Activated CD4-positive, alpha-beta T cell treated with anti-CD3 and anti-CD28 coated beads for 4 hours (primary cell): ENCODE data around the gene ZEB2.

Source experiments
- DNase-seq, 2 donors: peaks; one replicate each; pipeline ENCODE4 v3.0.0-alpha.2; 2020

The ZEB2 gene

DNA sequence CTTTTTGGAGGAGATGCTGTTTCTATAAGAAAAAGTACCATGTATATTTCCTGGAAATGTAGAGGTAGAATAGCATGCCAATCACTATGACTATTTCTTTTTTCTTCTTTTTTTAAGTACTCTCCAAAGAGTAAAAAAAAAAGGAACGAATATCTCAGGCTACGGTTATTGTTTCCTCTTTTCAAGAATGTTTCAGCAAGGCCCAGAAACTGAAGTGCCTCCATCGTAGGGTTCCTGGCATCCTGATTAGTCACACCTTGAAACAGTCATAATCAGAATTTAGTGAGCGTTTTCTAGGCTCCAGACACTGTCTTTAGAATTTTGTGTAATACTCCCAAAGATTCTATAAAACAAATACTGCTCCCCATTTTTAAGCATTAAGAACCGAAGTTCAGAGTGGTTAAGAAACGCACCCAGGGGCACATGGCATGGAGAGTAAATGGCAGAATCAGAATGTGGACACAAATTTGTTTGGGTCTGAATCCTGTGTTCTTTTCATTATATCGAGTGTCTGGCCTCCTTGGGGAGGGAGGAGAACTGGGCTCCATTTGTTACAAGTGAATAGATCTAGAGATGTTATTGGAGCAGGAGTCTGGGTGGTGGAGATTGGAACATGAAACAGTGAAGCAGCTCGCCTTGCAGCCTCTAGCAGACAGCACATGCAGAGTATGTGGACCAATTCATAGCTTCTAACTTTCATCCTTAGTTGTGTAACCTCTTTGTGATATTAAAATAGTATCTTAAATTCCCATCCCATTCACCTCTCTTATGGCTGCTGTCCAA lies 26.7 kb downstream of the ZEB2 start:
- DNase-seq: no peak

DNA sequence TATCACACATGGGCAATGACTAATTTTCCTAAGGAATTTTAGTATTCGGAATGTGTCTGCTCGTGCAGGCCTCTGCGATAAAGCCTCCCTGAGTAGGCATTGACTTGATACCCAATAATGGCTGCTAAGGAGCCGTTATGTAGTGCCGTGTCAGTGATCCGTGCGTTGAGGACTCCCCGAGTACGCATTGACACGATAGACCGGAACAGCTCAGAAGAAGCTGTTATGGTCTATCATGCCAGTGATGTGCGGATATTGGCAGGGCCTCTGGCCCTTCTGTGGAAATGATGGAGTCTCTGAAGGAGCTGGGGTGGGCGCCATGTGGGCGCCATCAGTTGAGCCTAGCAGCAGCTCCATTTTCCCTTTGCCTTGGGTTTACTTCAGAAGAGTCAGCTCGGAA lies 29.1 kb downstream of the ZEB2 start:
- no peak for DNase-seq

DNA sequence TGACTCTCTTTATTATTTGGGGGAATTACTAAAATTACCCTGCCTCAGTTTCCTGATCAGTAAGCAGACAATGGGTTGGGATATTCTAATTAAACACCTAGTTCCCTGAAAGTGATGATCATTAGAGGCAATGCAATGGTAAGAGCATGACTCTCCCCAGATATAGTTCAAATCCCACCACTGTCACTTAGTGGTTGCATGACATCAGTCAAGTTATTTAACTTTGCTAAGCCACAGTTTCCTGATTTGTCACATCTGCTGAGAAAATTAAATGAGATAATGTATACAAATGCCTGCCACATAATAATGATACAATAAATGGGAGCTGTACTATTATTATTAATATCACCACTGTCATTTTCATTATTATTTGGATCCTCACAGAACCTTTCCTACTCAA lies 29.9 kb downstream of the ZEB2 start:
- no peak for DNase-seq

DNA sequence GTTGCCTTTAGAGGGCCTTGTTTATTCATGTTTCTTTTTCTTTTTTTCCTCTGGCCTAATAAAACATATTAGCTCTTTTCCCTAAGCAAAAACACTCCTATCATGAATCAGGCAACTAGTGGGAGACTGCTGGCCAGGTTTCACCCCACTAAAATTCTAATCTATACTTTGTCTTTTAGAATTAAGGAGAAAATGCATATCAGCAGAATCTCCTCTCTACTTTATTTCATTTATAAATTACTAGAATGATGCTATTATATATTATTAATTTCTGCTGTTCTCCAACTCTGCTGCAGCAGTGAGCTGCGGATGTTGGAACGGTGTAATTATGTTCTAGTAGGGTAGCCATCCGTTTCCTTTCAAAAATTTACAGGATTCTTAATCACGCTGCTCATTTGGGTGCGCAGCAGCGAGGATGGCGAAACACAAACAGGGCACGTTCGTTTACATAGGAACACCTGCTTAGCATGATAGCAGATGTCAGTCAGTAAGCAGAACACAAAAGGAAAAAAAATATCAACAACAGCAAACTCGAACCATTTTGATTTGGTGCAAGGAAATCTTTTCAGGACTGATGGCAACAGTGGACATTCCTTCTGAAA lies 30.5 kb downstream of the ZEB2 start:
- DNase-seq: no peak

DNA sequence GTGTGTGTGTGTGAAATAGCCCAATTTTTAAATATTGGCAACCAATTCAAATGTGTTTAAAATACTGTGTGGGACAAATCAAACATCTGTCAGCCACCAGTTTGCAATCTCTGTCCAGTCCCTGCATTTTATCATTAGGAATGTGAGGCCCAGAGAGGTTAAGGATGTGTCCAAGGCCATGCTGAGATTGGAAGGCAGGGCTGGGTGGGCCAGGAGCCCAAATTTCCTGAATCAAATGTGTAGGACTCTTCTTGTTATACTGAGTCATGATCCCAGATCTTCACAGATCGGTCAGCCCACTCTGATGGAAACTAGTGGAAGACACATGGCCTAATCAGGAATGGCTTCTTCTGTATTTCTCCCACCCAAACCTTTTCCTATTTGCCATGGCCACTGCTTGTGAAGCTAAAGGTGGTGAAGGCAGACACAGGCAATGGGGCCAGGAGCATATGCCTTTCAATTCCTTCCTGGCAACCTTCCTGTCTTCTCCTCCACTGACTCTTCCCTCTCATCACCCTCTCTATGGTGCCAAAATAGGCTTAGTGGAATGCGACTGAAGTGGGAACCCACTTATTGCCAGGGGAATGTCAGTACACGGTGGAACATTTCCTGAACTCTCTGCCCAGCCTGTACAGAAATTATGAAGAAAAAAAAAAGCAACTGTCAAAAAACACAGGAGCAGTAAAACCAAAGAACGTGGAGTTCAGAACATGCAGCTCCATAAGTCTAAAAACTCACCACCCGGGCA lies 35.5 kb downstream of the ZEB2 start:
- no peak for DNase-seq

DNA sequence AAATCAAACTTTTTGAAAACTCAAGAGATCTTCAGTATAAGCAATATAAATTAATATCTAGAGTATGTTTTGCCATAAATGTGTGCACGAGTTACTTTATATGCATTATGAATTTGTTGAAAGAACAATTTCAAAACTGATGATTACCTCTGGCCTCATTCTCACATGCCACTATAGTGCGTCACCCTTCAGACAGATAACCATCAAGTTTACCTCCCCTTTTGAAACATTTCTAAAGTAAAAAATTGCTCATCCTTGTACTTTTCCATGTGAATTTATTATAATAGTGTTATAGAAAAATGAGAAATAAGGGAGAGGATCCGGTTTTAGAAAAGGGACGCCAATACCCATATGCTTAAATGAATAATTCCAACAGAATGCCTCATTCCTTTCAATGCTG lies 38.3 kb downstream of the ZEB2 start:
- DNase-seq: no peak

DNA sequence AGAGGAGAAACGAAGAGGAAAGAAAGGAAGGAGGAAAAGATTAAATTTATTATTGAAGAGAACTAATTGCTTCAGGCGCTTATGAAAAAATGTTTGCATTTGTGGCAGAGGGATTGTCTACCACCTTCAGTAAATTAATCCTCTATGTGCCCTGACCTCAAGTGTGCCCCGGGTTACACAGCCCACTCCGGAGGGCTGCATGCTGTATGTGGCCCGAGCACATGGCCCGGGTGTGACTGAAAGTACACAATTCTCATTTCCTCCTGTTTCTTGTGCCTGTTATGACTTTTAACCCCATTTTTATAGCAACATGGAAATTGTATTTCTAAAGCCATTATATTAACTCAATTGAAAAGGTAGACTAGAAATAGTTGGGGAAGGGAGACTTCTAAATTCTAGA lies 38.8 kb downstream of the ZEB2 start:
- DNase-seq: no peak

DNA sequence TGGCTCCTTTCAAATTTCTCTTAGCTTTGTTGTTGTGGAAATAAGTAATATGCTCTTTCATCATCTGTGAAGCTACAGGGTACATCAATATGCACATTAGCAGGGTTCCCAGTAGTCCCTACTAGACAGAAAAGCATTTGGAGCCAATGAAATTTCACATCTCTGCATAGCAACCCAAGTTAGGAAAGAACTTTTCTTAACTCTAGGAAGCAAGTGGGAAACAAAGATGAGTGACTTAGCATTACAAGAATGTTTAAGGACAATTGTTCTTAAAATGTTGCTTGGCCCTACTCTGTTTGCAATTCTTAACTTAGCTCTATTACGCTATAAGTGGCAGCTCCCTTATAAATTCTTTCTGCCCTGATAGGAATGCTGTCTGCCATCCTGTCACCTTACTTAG lies 39.6 kb downstream of the ZEB2 start:
- no peak for DNase-seq

DNA sequence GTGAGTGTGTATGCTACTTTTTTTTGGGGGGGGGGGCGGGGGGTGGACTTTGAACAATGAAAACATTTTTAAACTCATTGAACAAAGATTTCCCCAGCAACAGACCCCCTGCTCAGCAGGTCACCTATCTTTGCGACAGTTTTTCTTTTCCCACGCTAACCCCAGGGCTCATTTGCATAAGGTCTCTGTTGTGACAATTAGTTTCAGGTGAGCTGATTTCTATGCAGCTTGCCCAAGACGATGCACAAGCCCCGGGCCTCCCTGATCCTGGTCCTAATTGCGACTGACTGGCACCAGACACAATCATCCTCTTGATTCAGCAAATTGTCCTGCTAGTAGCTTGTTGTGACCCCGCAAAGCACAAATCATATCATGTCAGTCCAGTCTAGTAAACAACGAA lies 40.3 kb downstream of the ZEB2 start:
- DNase-seq: no peak

DNA sequence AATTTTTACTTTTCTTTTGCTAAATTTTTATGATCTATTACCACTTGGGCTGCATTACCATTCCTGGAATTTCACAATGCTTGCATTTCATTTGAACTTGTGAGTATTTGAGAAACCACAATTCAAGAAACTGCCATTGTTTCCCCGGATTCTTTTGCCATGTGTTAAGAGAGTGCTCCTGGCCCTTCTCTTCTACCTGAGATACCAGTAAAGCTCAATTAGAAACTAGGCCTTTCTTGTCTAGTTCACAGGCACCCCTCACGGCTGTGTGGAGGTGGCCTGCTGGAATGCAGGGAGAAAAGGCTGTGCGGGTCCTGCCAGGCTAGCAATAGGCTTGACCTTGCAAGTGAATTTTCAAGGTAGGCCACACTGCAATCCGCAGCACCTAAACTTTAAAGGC lies 40.8 kb downstream of the ZEB2 start:
- no peak for DNase-seq

DNA sequence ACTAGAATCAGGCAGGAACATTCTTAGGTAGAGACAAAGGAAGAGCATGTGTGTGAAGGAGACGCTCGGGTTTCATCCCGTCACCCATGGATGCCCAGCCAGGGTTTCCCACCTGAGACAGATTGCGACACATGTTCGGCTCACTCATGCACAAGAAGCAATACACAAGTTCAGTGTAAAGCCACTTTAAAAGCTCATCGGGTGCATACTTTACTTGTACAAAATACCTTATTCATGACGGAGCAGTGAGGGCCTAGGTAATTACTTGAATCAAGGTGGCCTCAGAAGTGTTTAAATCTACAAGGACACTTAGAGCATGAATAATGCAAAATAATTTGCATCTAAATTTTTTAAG lies 42.0 kb downstream of the ZEB2 start:
- DNase-seq: no peak

DNA sequence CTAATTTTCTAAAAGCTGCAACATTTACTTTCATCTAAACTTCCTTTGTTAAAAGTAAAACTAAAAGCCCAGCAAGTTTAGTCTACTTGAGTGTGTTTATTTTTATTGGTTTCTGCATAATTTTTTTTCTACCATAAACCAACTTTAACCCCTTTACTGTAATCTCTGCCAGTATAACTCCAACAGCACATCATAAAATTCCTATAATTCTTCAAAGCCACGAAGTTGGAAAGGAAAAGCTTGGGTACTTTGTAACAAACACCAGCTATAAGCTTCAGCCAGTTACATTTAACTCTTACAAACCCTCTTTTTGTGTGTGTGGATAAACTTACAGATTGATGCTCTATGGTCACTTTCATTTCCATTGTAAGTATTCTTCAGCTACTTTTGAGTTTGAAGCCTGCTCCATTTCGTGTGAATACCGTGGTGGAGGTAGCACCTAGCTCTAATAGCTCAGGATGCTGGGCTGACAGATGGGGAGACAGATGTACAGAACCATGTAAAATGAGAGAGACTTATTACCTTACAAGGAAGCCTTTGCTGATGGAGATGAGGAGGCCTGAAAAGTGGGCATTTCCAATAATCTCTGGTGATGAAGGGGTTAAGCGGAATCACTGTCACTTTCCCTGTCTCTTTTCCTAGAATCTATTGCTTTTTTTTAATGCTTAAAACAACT lies 42.5 kb downstream of the ZEB2 start:
- DNase-seq: no peak

DNA sequence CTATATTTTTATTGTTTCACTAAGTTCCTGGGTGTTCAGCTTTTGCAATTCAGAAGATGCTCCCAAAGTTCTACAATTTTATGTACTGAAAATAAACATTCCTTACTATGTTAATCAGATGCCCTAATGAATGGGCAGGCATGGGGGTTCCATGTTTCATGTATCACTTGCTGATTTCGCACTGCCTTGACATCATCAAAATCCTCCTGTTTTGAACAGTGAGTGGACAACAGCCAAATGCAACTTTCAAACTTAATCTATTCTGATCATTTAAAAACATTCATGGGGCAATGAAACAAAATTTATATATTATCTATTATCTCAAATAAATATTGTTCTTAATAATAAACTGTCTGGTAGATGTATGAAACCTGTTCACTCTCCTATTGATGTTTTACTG lies 43.2 kb downstream of the ZEB2 start:
- DNase-seq: no peak

DNA sequence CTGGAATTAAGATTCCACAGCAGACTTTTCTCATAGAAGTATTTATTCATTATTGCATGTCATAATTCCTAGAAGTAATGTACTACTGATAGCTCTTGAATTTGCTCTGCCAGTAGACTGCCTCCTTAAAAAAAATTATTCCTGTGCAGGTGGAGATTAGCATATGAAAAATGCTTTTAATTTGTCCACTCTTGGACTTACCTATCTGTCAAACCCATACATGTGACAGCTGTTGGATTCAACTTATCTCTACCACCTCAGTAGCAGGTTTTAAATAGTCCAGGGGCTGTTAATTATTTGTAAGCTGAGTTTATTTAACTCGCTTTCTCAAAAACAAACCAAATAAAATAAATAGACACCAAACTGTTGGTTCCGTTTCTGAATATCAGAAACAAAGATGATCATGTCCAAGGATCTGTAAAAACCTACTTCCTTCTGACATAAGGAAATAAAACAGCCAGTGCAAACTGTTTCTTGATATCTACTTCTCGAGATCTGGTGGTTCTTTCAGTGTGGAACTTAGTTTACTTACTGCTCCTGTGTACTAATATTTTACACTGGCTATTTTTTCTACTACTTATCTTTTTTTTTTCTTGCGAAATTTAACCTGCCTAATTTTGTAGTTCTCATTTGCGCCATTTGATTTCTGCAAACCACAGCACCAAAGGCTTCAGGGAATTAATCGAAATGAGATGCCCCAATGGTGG lies 44.2 kb downstream of the ZEB2 start:
- DNase-seq: no peak

DNA sequence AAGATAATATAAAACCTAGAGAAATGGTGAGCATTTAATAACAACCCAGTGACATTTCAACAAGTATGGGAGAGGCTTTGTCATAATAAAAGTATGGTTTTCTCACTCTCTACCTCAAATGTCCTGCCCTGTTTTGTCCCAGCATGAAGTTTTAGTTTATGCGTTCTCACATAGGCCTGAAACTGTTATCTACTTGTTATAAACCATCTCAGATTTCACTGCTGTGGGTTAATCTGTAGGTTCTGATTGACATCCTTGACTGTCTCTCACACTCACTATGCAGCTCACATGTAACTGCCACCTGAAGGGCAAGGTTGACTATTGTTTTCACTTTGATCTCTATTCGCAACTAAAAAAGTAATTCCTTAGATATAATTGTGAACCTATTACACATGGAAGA lies 44.9 kb downstream of the ZEB2 start:
- DNase-seq: no peak

DNA sequence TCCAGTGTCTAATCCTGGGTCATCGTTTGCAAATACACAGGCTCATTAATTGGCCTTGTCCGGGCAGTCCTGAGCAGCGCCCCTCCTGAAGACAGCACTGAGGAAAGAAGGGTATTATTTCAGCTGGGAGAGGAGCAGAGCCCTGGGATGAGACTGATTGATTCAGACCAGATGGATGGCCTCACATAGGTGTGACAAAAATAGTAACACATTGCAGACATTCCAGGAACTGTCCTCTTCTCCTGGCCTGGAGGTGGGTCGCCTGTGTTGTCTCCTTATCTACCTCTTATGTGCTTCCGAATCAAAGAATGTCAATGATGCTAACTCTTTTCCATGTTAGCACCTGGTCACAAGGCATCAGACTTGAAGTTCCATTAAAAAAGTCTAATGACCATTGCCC lies 45.9 kb downstream of the ZEB2 start:
- no peak for DNase-seq

DNA sequence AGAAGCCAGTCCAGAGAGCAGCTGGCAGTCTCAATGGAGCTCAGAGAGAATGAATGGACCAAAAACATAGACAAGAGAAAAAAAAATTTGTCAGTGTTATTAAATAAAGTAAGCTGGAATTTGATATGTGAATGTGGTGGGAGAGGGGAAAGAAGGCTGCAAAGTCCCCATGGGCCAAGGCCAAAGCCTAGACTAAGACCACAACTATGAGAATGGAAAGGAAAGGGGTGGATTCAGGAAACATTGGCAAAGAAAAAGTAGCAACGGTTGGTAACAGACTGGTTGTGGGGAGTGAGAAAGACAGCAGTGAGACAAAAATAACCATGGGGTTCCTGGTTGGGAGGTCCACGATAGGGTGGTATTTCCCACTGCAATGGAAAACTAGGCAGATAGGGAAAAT lies 47.0 kb downstream of the ZEB2 start:
- DNase-seq: no peak

DNA sequence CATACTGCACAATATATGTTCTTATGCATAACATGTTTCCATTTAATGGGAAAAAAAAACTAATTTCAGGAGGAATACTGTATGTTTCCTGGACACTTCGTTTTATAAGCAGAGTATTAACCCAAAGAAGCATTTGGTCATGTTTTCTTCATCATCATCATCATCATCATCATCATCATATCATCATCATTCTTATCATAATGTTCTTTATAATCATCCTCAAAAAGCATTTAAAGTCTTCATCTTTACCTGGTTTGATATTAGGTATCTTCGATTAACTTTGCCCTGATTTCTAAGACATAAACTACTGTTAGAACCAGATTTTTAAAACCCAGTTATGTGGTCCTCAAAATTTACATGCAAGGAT lies 47.9 kb downstream of the ZEB2 start:
- DNase-seq: no peak

DNA sequence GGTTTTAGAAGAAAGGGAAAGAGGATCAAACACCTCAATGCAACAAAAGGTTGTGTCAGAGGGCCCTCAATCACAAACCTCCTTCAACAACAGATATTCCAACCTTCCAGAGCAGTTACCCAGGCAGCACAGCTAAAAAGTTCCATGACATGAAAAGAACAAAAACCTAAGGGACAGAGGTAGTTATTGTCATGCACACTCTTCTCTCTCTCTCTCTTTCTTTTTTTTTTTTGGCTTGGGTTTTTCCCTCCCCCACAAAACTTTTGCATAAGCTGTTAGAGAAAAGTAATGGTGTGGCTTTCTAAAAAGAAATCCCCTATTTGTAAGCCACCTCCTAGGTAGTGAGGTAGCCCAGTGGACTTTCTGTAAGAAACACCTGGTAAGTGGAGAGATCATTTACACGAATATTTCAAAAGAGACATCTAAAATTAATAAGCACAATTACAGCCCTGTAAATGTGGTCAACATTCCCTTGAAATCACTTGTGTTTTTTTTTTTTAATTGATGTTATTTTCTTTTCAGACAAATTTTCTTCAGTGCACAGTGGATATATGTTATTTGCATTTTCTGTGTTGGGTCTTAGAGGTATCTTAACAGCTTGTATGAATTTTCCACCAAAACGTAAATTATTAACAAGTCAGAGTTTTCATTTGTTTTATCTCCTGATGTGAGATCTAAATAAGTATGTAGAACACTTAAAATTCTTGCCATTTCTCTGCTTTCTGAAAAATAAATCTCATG lies 48.4 kb downstream of the ZEB2 start:
- no peak for DNase-seq

DNA sequence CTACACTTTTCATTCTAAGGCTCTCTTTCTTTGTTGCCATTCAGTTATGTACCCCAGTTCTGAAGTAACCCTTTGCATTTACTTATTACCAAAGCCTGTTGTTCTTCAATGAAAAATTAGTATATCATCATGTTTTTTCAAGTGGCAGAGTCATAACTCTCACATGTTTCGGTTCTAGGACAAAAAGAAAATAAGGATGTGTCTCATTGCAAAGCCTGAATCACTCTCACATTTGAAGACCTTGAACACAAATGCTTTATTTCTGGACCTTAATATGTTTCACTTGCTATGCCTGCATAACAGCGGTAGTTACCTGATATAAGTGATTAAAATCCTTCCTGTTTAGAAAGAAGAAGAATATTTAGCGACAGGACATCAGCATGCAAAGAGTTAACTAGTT lies 49.1 kb downstream of the ZEB2 start:
- DNase-seq: no peak

DNA sequence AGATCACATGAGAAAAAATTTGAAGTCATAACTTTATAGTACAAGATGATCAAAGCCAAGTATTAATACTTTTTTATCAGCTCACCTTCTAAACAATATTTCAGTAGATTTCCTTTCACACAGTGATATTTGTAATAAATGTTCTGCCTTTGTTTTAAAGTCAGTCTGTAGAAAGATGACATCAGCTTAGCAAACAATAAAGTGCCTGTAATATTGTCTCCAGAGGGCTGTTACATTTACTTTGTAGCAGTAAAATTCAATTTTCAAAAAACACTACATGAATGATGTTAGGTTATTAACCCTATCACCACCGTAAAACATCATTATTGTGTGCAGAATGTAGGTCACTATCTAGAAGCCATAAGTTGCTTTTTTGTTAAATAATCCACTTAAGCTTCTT lies 49.6 kb downstream of the ZEB2 start:
- DNase-seq: no peak

DNA sequence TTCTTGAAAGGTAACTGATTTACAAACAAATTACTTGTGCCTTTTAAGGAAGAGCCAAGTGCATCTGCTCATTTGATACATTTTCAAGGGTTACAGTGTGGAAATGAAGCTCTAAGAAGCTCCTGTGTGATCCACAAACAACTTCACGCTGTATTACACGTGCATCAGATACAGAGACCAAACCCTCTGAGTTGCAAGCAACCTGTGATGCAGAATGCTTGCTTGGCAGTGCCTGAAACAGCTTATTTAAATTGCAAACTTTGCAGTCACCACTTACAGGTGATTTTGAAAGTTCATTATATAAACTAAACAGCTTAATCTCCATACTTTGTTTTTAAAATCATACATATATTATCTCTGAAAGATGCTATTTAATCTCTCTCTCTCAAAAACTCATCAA lies 50.1 kb downstream of the ZEB2 start:
- DNase-seq: no peak
